ENCODE measurements around the gene ARRDC4.

DNA sequence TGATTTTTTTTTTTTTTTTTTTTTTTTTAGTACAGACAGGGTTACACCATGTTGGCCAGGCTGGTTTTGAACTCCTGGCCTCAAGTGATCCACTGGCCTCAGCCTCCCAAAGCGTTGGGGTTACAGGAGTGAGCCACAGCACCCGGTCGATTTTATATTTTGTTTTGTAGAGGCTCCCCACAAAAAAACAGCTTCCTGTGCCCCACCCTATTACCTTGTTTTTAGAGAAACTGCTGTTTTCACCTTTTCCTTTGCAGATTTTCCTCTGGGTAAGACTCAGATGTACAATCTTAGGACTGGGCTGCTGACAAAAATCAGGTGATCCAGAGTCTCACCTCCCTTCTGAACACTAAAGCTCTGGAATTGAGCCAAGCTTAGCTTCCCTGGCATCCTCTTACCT, 20.6 kb downstream of the ARRDC4 start:
- TF ChIP-seq, protein P1, sequence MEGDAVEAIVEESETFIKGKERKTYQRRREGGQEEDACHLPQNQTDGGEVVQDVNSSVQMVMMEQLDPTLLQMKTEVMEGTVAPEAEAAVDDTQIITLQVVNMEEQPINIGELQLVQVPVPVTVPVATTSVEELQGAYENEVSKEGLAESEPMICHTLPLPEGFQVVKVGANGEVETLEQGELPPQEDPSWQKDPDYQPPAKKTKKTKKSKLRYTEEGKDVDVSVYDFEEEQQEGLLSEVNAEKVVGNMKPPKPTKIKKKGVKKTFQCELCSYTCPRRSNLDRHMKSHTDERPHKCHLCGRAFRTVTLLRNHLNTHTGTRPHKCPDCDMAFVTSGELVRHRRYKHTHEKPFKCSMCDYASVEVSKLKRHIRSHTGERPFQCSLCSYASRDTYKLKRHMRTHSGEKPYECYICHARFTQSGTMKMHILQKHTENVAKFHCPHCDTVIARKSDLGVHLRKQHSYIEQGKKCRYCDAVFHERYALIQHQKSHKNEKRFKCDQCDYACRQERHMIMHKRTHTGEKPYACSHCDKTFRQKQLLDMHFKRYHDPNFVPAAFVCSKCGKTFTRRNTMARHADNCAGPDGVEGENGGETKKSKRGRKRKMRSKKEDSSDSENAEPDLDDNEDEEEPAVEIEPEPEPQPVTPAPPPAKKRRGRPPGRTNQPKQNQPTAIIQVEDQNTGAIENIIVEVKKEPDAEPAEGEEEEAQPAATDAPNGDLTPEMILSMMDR (conservative IDR thresholded peaks at IDR 0.05) = no peak
- no peak for TF ChIP-seq EZH2 (IDR thresholded peaks at IDR 0.05; ENCODE audit: low read depth)
